Dedifferentiated amniotic fluid mesenchymal stem cell (primary cell): ENCODE results near the gene TMEM11.

ENCODE experiments used
- DNase-seq: peaks from one replicate; pipeline ENCODE4 v3.0.0-alpha.2; 2016; ENCODE audit errors: extremely low spot score

TMEM11 gene

GRCh38 chr17:21163101-21163500 lies 50.9 kb downstream of the TMEM11 start:
- DNase-seq, result no peak

- DNase-seq, result no peak
These were observed 51.6 kb downstream of the TMEM11 start for GRCh38 chr17:21162394-21162775.

GRCh38 chr17:21161498-21162393 lies 52.2 kb downstream of the TMEM11 start:
- no peak for DNase-seq

- DNase-seq, result no peak
These were observed 53.6 kb downstream of the TMEM11 start for GRCh38 chr17:21160401-21160800.

GRCh38 chr17:21157586-21158370 lies 56.2 kb downstream of the TMEM11 start:
- DNase-seq, result no peak

- no peak for DNase-seq
These were observed 61.2 kb downstream of the TMEM11 start for GRCh38 chr17:21152731-21153130.

- DNase-seq, result no peak
These were observed 64.3 kb downstream of the TMEM11 start for GRCh38 chr17:21149621-21150020.
